Stimulated activated CD4-positive, alpha-beta T cell treated with anti-CD3 and anti-CD28 coated beads, TNF-alpha, amount 100 ng/mL, for 4 hours (primary cell): ENCODE measurements around the gene CRY2.
A peak's percentile ranks its signal among the peaks of the same experiment; 100 is the strongest.

Source experiments
- DNase-seq, 3 experiments: peaks; one replicate each; pipeline ENCODE4 v3.0.0-alpha.2; 2020; ENCODE audit warnings: low read depth in 3 of 3

The CRY2 gene

DNA sequence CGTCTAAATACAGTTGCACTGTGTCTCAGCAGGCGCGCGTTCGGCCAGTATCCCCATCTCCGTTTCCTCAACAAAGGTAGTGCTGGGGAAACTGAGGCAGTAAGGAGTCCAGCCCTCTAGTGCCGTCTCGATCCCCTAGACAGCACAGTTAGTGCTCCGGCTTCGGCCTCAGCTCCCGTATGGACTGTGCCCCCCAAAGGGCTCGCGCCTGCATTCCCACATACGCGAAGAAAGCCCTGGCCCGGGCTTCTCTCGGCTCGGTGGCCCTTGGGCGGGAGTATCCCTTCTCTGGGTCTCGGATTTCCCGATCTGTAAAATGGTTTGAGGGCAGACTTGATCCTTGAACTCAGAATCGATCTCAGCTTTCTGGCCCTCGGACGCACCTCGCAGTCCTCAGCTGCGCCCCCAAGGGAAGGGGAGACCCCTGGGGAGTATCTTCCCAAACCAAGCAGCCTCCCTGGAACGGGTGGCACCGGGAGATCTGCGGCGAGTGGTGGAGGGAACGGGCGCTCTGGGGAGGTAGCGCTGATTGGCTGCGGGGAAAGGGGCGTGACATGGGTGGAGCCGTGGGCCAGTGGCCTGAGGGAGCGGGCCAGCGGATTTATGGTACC is 71.2 kb downstream of the CRY2 start:
- peak; percentile 29 to 39 (median 29) for DNase-seq

DNA sequence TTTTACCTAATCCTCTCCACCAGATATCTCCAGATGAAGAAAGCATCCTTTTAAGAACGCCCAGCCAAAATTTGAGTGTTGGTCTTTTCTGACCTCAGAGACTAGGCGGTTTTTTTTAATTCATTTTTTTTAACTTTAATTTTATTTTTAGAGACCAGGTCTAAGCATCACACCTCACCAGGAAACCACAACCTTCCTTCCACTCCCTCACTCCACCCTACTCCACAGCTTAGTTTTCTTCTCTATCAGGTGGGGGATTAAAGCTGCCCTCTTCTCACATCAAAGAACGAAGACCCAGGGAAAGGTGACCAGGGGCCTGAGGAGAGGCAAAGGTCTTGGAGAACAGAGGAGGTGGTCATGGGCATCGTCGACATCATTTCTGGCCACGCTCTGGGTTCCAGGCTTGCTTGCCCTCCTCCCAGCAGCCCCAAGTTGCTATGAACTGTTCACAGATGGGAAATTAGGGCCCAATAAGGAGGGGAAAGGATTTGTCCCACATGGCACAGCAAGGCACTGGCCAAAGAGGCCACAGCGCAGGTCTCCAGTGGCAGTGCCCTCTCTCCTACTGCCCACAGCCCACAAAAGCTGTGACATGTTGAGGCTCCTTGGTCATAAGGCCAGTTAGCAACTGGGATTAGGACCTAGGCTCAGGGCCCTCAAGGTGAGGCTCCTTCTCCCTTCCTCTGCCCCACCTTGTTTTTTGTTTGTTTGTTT is 71.8 kb downstream of the CRY2 start:
- no peak for DNase-seq

- no peak for DNase-seq
These were observed 72.7 kb downstream of the CRY2 start for GRCh38 chr11:45919806-45920530.

- DNase-seq: no peak
These were observed 73.5 kb downstream of the CRY2 start for GRCh38 chr11:45920531-45921477.

GRCh38 chr11:45921561-45922424 is 74.5 kb downstream of the CRY2 start:
- no peak for DNase-seq

GRCh38 chr11:45922425-45923082 is 75.3 kb downstream of the CRY2 start, which contains the start of gene LARGE2:
Gene LARGE2, plus strand, starts transcription at chr11:45922656. Its CDS starts 227 bp downstream, at chr11:45922883.
- DNase-seq: no peak

GRCh38 chr11:45924036-45924915 is 77.0 kb downstream of the CRY2 start:
- DNase-seq: no peak

GRCh38 chr11:45924927-45925326 is 77.7 kb downstream of the CRY2 start:
- no peak for DNase-seq

DNA sequence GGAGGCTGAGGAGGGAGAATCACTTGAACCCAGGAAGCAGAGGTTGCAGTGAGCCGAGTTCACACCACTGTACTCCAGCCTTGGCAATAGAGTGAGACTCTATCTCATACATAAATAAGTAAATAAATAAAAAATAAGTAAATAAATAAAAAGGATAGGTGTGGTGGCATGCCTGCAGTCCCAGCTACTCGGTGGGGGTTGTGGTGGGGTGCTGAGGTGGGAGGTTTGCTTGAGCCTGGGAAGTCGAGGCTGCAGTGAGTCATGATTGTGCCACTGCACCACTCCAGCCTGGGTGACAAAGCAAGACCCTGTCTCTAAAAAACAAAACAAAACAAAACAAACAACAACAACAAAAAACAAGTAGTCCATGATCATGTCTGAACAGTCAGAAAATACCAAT is 78.3 kb downstream of the CRY2 start:
- DNase-seq: no peak

GRCh38 chr11:45926001-45926401 is 78.7 kb downstream of the CRY2 start:
- DNase-seq: no peak

DNA sequence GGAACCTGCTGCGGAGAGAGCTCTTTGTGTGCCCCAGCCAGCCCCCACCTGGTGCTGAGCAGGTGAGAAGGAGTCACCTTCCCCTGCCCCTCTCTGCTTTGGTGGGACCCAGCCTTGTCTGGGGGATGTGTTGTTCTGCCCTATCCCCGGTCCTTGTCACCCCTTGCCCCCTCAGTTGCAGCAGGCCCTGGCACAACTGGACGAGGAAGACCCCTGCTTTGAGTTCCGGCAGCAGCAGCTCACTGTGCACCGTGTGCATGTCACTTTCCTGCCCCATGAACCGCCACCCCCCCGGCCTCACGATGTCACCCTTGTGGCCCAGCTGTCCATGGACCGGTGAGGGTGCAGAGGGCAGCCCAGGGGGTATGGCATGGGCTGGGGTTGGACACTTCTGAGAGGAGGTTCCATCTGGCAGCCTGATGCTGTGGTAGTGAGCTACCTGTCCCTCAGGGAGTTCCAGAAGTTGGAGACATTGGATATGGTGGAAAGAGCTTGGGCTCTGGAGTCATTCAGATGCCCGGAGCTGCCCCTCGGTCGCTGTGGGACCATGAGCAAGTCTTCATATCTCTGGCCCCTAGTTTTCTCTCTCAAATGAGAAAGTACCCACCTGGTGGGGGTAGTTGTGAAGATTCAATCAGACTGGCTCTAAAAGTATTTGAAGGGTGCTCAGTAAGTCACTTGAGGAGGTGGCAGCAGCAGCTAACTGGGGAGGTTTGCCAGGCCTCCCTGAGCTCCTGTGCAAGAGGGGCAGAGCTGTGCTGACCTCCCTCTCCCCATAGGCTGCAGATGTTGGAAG is 79.5 kb downstream of the CRY2 start:
- no peak for DNase-seq

GRCh38 chr11:45927332-45927683 is 80.0 kb downstream of the CRY2 start:
- no peak for DNase-seq

- no peak for DNase-seq
These were observed 80.6 kb downstream of the CRY2 start for GRCh38 chr11:45927684-45928413.

- DNase-seq: no peak
These were observed 81.4 kb downstream of the CRY2 start for GRCh38 chr11:45928535-45929215.

GRCh38 chr11:45929486-45930030 is 82.3 kb downstream of the CRY2 start:
- no peak for DNase-seq

DNA sequence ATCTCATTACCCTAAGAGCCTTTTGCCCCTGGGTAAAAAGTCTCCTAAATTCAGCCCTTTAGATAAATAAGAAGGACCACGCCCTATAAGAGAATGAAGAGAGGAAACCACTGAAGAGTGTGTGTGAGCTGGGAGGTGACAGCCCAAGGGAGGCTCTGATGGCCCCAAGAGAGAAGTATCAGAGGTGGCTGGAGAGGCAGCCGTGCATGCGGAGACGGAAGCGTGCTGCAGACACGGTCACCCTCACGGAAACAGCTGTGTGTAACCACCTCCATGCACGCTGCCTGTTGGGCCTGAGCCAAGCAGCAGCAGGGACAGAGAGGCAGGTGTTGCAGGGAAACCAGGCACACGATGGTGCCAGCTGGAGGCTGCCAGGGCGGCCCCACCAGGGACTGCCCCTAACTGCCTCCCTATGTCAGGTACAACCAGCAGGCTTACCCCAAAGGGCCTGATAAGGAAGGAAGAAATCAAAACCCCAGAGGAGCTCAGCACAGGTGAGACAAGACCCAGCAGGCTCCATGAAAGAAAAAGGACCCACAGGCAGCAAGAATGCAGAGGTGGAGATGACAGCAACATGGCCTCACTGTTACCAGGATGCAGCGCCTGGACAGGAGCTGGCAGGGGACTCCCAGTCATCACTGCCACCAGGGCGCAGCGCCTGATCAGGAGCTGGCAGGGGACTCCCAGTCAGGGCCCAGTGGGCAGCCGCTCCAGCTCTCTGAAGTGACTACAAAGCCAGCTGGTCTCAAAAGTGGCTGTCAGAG is 82.9 kb downstream of the CRY2 start:
- DNase-seq: no peak
